IMR-90 (cell line): Measurements from ENCODE around the gene RPS6KA4. TPM values are rescaled to one million over a fixed set of nuclear protein-coding genes. Genes with fewer than 3 reads are reported as not detected.

Source experiments
- ATAC-seq: fragments of 200-7000 bp; cut with Tn5 transposase; 2 replicates; pipeline ENCODE4 v1.9.1; 2020; ENCODE audit warnings: low read depth, mild to moderate bottlenecking, moderate library complexity
- BruUV-seq: library from RNA; stranded (reverse); fragments of 400-500 nt; replicated peaks from 2 replicates; lab custom pipeline; 2021; lab: Mats Ljungman, UMichigan
- CTCF ChIA-PET: fragments of 300-600 bp; formaldehyde crosslinking; extraction: SDS; loops from one replicate; lab custom pipeline; 2021; ENCODE audit warnings: antibody characterized with exemption; lab: Yijun Ruan, JAX
- POLR2A ChIA-PET: fragments of 300-600 bp; sonication (Branson Sonifier 250); formaldehyde crosslinking; loops from one replicate; lab custom pipeline; 2022; ENCODE audit warnings: antibody characterized with exemption; ENCODE audit not compliant: unreplicated experiment; lab: Charles Lee
- DNase-seq: peaks from one replicate; pipeline ENCODE4 v3.0.0; 2013
- H2AFZ ChIP-seq: replicated peaks from 2 replicates; pipeline ENCODE3; 2013; ENCODE audit warnings: low read length, mild to moderate bottlenecking; ENCODE audit not compliant: poor library complexity
- H2AK5ac ChIP-seq: 2 replicates; pipeline ENCODE4 v1.6.1; 2013; ENCODE audit warnings: low read depth, low read length, inconsistent platforms
- H2AK9ac ChIP-seq: replicated peaks from 2 replicates; pipeline ENCODE3; 2013; ENCODE audit warnings: mild to moderate bottlenecking, low read depth, low read length, moderate library complexity; ENCODE audit not compliant: poor library complexity
- H2BK120ac ChIP-seq: 2 replicates; pipeline ENCODE4 v1.6.1; 2013; ENCODE audit warnings: low read depth, low read length, inconsistent platforms
- H2BK15ac ChIP-seq: 3 replicates; pipeline ENCODE4 v1.6.1; 2013; ENCODE audit warnings: low read depth, low read length, inconsistent platforms
- H2BK20ac ChIP-seq: 2 replicates; pipeline ENCODE4 v1.6.1; 2013; ENCODE audit warnings: low read depth, mild to moderate bottlenecking, inconsistent platforms, low read length, moderate library complexity
- H2BK5ac ChIP-seq: 2 replicates; pipeline ENCODE4 v1.6.1; 2013; ENCODE audit warnings: mild to moderate bottlenecking, low read depth, low read length, inconsistent platforms; ENCODE audit not compliant: poor library complexity, severe bottlenecking
- H3K14ac ChIP-seq: replicated peaks from 2 replicates; pipeline ENCODE4 v1.6.1; 2013; ENCODE audit warnings: low read depth, low read length, inconsistent platforms
- H3K18ac ChIP-seq: 2 replicates; pipeline ENCODE4 v1.6.1; 2013; ENCODE audit warnings: low read depth, low read length, control low read depth
- H3K23ac ChIP-seq: 2 replicates; pipeline ENCODE4 v1.6.1; 2013; ENCODE audit warnings: low read depth, low read length, inconsistent platforms
- H3K27ac ChIP-seq: 2 replicates; pipeline ENCODE4 v1.5.1; 2013; ENCODE audit warnings: mild to moderate bottlenecking, control low read depth, low read length; ENCODE audit not compliant: insufficient read depth
- H3K27me3 ChIP-seq: 2 replicates; pipeline ENCODE4 v1.6.1; 2013; ENCODE audit warnings: low read length; ENCODE audit not compliant: control insufficient read depth, insufficient read depth
- H3K36me3 ChIP-seq: 2 replicates; pipeline ENCODE4 v1.6.1; 2013; ENCODE audit warnings: low read length, mixed read lengths; ENCODE audit not compliant: control insufficient read depth, insufficient read depth
- H3K4ac ChIP-seq: 2 replicates; pipeline ENCODE4 v1.6.1; 2013; ENCODE audit warnings: low read depth, low read length, inconsistent platforms
- H3K4me1 ChIP-seq: 2 replicates; pipeline ENCODE4 v1.6.1; 2013; ENCODE audit warnings: low read length, mixed read lengths; ENCODE audit not compliant: control insufficient read depth, insufficient read depth
- H3K4me2 ChIP-seq: 2 replicates; pipeline ENCODE4 v1.6.1; 2013; ENCODE audit warnings: low read depth, mild to moderate bottlenecking, control low read depth, low read length, moderate library complexity
- H3K4me3 ChIP-seq: 2 replicates; pipeline ENCODE4 v1.5.1; 2013; ENCODE audit warnings: low read depth, mild to moderate bottlenecking, control low read depth, low read length, moderate library complexity; ENCODE audit not compliant: insufficient read depth
- H3K56ac ChIP-seq: 2 replicates; pipeline ENCODE4 v1.6.1; 2013; ENCODE audit warnings: low read length, inconsistent platforms; ENCODE audit not compliant: insufficient read depth; ENCODE audit errors: extremely low read depth
- H3K79me1 ChIP-seq, 2 experiments: 2 replicates each; pipeline ENCODE4 v1.6.1; 2013; ENCODE audit warnings: low read length in 2 of 2, inconsistent platforms in 1 of 2, low read depth in 1 of 2
- H3K9ac ChIP-seq: 2 replicates; pipeline ENCODE4 v1.6.1; 2013; ENCODE audit warnings: low read depth, low read length, control low read depth
- H3K9me1 ChIP-seq: 2 replicates; pipeline ENCODE4 v1.6.1; 2013; ENCODE audit warnings: low read length, inconsistent platforms; ENCODE audit not compliant: insufficient read depth
- H3K9me3 ChIP-seq: 2 replicates; pipeline ENCODE4 v1.6.1; 2013; ENCODE audit warnings: low read length; ENCODE audit not compliant: control insufficient read depth, insufficient read depth
- H4K20me1 ChIP-seq: 2 replicates; pipeline ENCODE4 v1.6.1; 2013; ENCODE audit warnings: low read length, inconsistent platforms; ENCODE audit not compliant: insufficient read depth
- H4K5ac ChIP-seq: 2 replicates; pipeline ENCODE4 v1.6.1; 2013; ENCODE audit warnings: mild to moderate bottlenecking, low read depth, low read length, control low read depth
- H4K8ac ChIP-seq, 2 experiments: 2 replicates each; pipeline ENCODE4 v1.6.1; 2013; ENCODE audit warnings: low read depth in 2 of 2, low read length in 2 of 2, control low read depth in 1 of 2, inconsistent platforms in 1 of 2
- H4K91ac ChIP-seq: 2 replicates; pipeline ENCODE4 v1.6.1; 2013; ENCODE audit warnings: low read depth, low read length, inconsistent platforms; ENCODE audit not compliant: insufficient read depth
- BHLHE40 ChIP-seq: fragments of 150-350 bp; IDR thresholded peaks from 2 replicates; pipeline ENCODE4 v1.6.1; 2016; ENCODE audit warnings: mild to moderate bottlenecking, low read depth, low read length
- CEBPB ChIP-seq: IDR thresholded peaks from 2 replicates; pipeline ENCODE4 v1.6.1; 2012; ENCODE audit warnings: low read depth, low read length, improper control_type of control experiment
- CTCF ChIP-seq: conservative IDR thresholded peaks from 2 replicates; pipeline ENCODE4 v1.5.1; 2012; ENCODE audit warnings: mild to moderate bottlenecking, low read depth, low read length, improper control_type of control experiment
- MAZ ChIP-seq: IDR thresholded peaks from 2 replicates; pipeline ENCODE4 v1.6.1; 2012; ENCODE audit warnings: low read depth, mild to moderate bottlenecking, low read length, improper control_type of control experiment, moderate library complexity, borderline replicate concordance
- NFE2L2 ChIP-seq: fragments of 150-350 bp; IDR thresholded peaks from 2 replicates; pipeline ENCODE4 v1.6.1; 2016; ENCODE audit warnings: low read depth, mild to moderate bottlenecking, low read length
- RCOR1 ChIP-seq: IDR thresholded peaks from 2 replicates; pipeline ENCODE4 v1.6.1; 2012; ENCODE audit warnings: mild to moderate bottlenecking, low read length, improper control_type of control experiment; ENCODE audit not compliant: insufficient replicate concordance
- SMC3 ChIP-seq: fragments of 150-350 bp; IDR thresholded peaks from 2 replicates; pipeline ENCODE4 v1.6.1; 2016; ENCODE audit warnings: low read depth, mild to moderate bottlenecking, antibody characterized with exemption, low read length, moderate library complexity
- WGBS, 2 experiments: methylation state at CpG; one replicate each; pipeline versions ENCODE4 v1.1.5 to v1.1.7; 2013; ENCODE audit warnings: missing lambda C conversion rate in 2 of 2; ENCODE audit not compliant: insufficient read length in 1 of 2; ENCODE audit errors: extremely low coverage in 2 of 2; 5-methylcytosine and 5-hydroxymethylcytosine counted together
- dilution Hi-C: fragments of 300-500 bp; cut with HindIII; formaldehyde crosslinking; loops from one replicate; pipeline ENCODE4 v1.14.3; 2018; ENCODE audit warnings: low sequenced_read_pairs; ENCODE audit not compliant: unreplicated experiment
- in situ Hi-C: fragments of 300-500 bp; cut with MboI; formaldehyde crosslinking; loops from 3 replicates; pipeline ENCODE4 v1.14.3; 2019; ENCODE audit warnings: low sequenced_read_pairs, inconsistent platforms, mixed read lengths
- intact Hi-C: fragments of 100-400 bp; cut with micrococcal nuclease; formaldehyde crosslinking; loops from 2 replicates; pipeline ENCODE4 v1.10.0; 2022
- polyA plus RNA-seq, 3 experiments: library from polyadenylated mRNA; depleted of rRNA; stranded (reverse); fragments of >200 nt; gene quantifications; 2 replicates each; pipeline ENCODE4 v1.2.3, GENCODE V29; 2012; ENCODE audit warnings: low replicate concordance in 1 of 3
- total RNA-seq: library from RNA; depleted of rRNA; stranded (reverse); fragments of >200 nt; gene quantifications from 2 replicates; pipeline ENCODE4 v1.2.3, GENCODE V29; 2012

The RPS6KA4 gene
- total and polyA plus RNA-seq, 2 of the 4 experiments (the other 2 are of a cell fraction), result 38.8 to 52.9 TPM

GRCh38 chr11:64400102-64400501, 41.1 kb downstream of the RPS6KA4 start:
- Histone ChIP-seq H3K9ac (no peak overlapping the region), H3K27ac (no peak overlapping the region), H2AK5ac (no peak overlapping the region), H4K5ac (no peak overlapping the region), H2BK15ac (no peak overlapping the region), H4K8ac (no peak overlapping the region), H2AK9ac (peak overlapping the region; percentile 81), H3K4me3 (no peak overlapping the region), H3K56ac (no peak overlapping the region), H3K27me3 (peaks cover 33% of the 10 kb centered on the region), H3K18ac (no peak overlapping the region), H4K91ac (no peak overlapping the region), H3K23ac (no peak overlapping the region), H4K20me1 (no peaks in the 10 kb centered on the region), H3K4me2 (no peak overlapping the region), H3K9me1 (0 out of 2 replicates have a peak, but pooled peaks cover 4% of the 10 kb centered on the region), H2BK120ac (no peak overlapping the region), H2BK5ac (no peak overlapping the region), H2AFZ (no peak overlapping the region), H3K14ac (no peak overlapping the region), H3K79me1 (no peaks in the 10 kb centered on the region), H3K4me1 (peaks cover 3% of the 10 kb centered on the region; the same call in 1 of the 2 replicates), H3K4ac (no peak overlapping the region), H3K36me3 (no peaks in the 10 kb centered on the region), H3K9me3 (peaks cover 5% of the 10 kb centered on the region), H2BK20ac (no peak overlapping the region)
- intact Hi-C loops, result no loop called here
- no TSS peak for BruUV-seq
- POLR2A ChIA-PET, result no interaction called here
- dilution Hi-C loops, result no loop called here
- CTCF ChIA-PET, result no interaction called here
- DNase-seq (no peak), ATAC-seq (no peak)
- WGBS, 2 experiments, result 50% methylated on average over 2 of the region's 6 CpGs; no CpG with 5 or more reads in 1 of the 2 experiments
- no peak for TF ChIP-seq CEBPB
- no peak for TF ChIP-seq NFE2L2
- no peak for TF ChIP-seq MAZ
- TF ChIP-seq SMC3, result no peak
- TF ChIP-seq RCOR1, result no peak
- TF ChIP-seq CTCF, result no peak
- no peak for TF ChIP-seq BHLHE40
- in situ Hi-C loops, result no loop called here
